GM23338 (cell line): ENCODE results near the gene INTS3. TPM values are rescaled to one million over a fixed set of nuclear protein-coding genes. Genes with fewer than 3 reads are reported as not detected.

Source experiments
- ATAC-seq: fragments of 200-7000 bp; cut with Tn5 transposase; 3 replicates; pipeline ENCODE4 v1.9.1; 2020
- DNase-seq: peaks from one replicate; pipeline ENCODE4 v3.0.0-alpha.2; 2015; ENCODE audit warnings: low spot score
- H2AFZ ChIP-seq: fragments of 200-600 bp; sonication (generic); 2 replicates; pipeline ENCODE4 v1.8.0; 2016; ENCODE audit warnings: antibody characterized with exemption, mild to moderate bottlenecking, moderate library complexity
- H3F3A ChIP-seq: fragments of 200-600 bp; sonication (generic); replicated peaks from 2 replicates; pipeline ENCODE4 v1.8.0; 2017; ENCODE audit warnings: antibody characterized with exemption, mixed run types, low read depth
- H3K27ac ChIP-seq: fragments of 200-600 bp; sonication (generic); 2 replicates; pipeline ENCODE4 v1.6.1; 2016; ENCODE audit warnings: low read depth
- H3K27me3 ChIP-seq: fragments of 200-600 bp; sonication (generic); 2 replicates; pipeline ENCODE4 v1.8.0; 2016; ENCODE audit warnings: mild to moderate bottlenecking, mixed run types, moderate library complexity; ENCODE audit not compliant: insufficient read depth
- H3K36me3 ChIP-seq: fragments of 200-600 bp; sonication (generic); 2 replicates; pipeline ENCODE4 v1.8.0; 2016; ENCODE audit warnings: mild to moderate bottlenecking; ENCODE audit not compliant: insufficient read depth
- H3K4me1 ChIP-seq: fragments of 200-600 bp; sonication (generic); 2 replicates; pipeline ENCODE4 v1.8.0; 2016; ENCODE audit warnings: mild to moderate bottlenecking, moderate library complexity; ENCODE audit not compliant: insufficient read depth
- H3K4me2 ChIP-seq: fragments of 200-600 bp; sonication (generic); 2 replicates; pipeline ENCODE4 v1.7.1; 2017; ENCODE audit warnings: mixed run types
- H3K4me3 ChIP-seq: fragments of 200-600 bp; sonication (generic); 2 replicates; pipeline ENCODE4 v1.6.1; 2016; ENCODE audit warnings: mixed run types
- H3K79me2 ChIP-seq: fragments of 200-600 bp; sonication (generic); replicated peaks from 2 replicates; pipeline ENCODE4 v1.8.0; 2017; ENCODE audit warnings: mild to moderate bottlenecking; ENCODE audit not compliant: insufficient read depth
- H3K9me2 ChIP-seq: fragments of 200-600 bp; sonication (generic); 2 replicates; pipeline ENCODE4 v1.8.0; 2017; ENCODE audit not compliant: insufficient read depth
- H4K20me1 ChIP-seq: fragments of 200-600 bp; sonication (generic); replicated peaks from 2 replicates; pipeline ENCODE4 v1.8.0; 2017; ENCODE audit warnings: mild to moderate bottlenecking; ENCODE audit not compliant: insufficient read depth
- H3K27ac Mint-ChIP-seq: 2 replicates; pipeline ENCODE4 v1.8.0; 2020; ENCODE audit warnings: inconsistent platforms, mild to moderate bottlenecking, moderate library complexity, mixed read lengths
- H3K27me3 Mint-ChIP-seq: 3 replicates; pipeline ENCODE4 v1.8.0; 2022; ENCODE audit warnings: low read depth, mild to moderate bottlenecking, moderate library complexity, mixed read lengths, inconsistent platforms; ENCODE audit not compliant: insufficient read depth, poor library complexity
- H3K36me3 Mint-ChIP-seq: 3 replicates; pipeline ENCODE4 v1.8.0; 2021; ENCODE audit warnings: low read depth, mild to moderate bottlenecking, inconsistent platforms, moderate library complexity, mixed read lengths
- H3K4me1 Mint-ChIP-seq: 3 replicates; pipeline ENCODE4 v1.8.0; 2020; ENCODE audit warnings: mild to moderate bottlenecking, inconsistent platforms, mixed read lengths
- H3K4me3 Mint-ChIP-seq: 3 replicates; pipeline ENCODE4 v1.8.0; 2021; ENCODE audit warnings: moderate library complexity, mild to moderate bottlenecking, inconsistent platforms, mixed read lengths
- H3K9me3 Mint-ChIP-seq: 3 replicates; pipeline ENCODE4 v1.8.0; 2020; ENCODE audit warnings: moderate library complexity, mild to moderate bottlenecking, inconsistent platforms, mixed read lengths
- CREB1 ChIP-seq: fragments of 250-450 bp; sonication (Bioruptor Pico); IDR thresholded peaks from 2 replicates; pipeline ENCODE4 v1.5.0; 2020; ENCODE audit warnings: low read depth, mild to moderate bottlenecking, moderate library complexity
- EZH2 ChIP-seq: fragments of 200-600 bp; sonication (generic); IDR thresholded peaks from one replicate; pipeline ENCODE4 v1.8.0; 2017; ENCODE audit warnings: antibody characterized with exemption, mild to moderate bottlenecking, low read depth; ENCODE audit not compliant: unreplicated experiment
- EZH2phosphoT487 ChIP-seq: fragments of 200-600 bp; sonication (generic); IDR thresholded peaks from one replicate; pipeline ENCODE4 v1.8.1; 2018; ENCODE audit warnings: antibody characterized with exemption; ENCODE audit not compliant: unreplicated experiment
- JUNB ChIP-seq: IDR thresholded peaks from one replicate; pipeline ENCODE4 v1.6.1; 2016; ENCODE audit warnings: antibody characterized with exemption; ENCODE audit not compliant: unreplicated experiment
- NANOG ChIP-seq: IDR thresholded peaks from 2 replicates; pipeline ENCODE4 v1.6.1; 2016; ENCODE audit warnings: antibody characterized with exemption, borderline replicate concordance
- ZNF114 ChIP-seq: fragments of 250-450 bp; sonication (Bioruptor Pico); IDR thresholded peaks from 2 replicates; pipeline ENCODE4 v1.5.0; 2020; ENCODE audit warnings: mild to moderate bottlenecking, moderate library complexity
- ZNF331 ChIP-seq: fragments of 250-450 bp; sonication (Bioruptor Pico); IDR thresholded peaks from 2 replicates; pipeline ENCODE4 v1.5.0; 2020; ENCODE audit warnings: low read depth, mild to moderate bottlenecking, moderate library complexity
- polyA plus RNA-seq: library from polyadenylated mRNA; unstranded; fragments of >200 nt; fragmentation: Nextera tagmentation; extraction: Ambion mirVana; gene quantifications from 2 replicates; pipeline ENCODE4 v1.2.1, GENCODE V29; 2016
- total RNA-seq: library from RNA; depleted of rRNA; stranded (reverse); fragments of >200 nt; shearing (Covaris generic); gene quantifications from 2 replicates; pipeline ENCODE4 v1.2.3, GENCODE V29; 2014
- TF ChIP-seq, protein P1 (sequence below): IDR thresholded peaks from one replicate; pipeline ENCODE4 v1.6.1; 2018; ENCODE audit warnings: antibody characterized with exemption; ENCODE audit not compliant: unreplicated experiment
- TF ChIP-seq, protein P2 (sequence below): IDR thresholded peaks from 2 replicates; pipeline ENCODE4 v1.6.1; 2016; ENCODE audit warnings: antibody characterized with exemption

Gene INTS3
- total and polyA plus RNA-seq, 2 experiments from 2014 or later = 22.7 to 51.3 TPM

- TF ChIP-seq, protein P1, sequence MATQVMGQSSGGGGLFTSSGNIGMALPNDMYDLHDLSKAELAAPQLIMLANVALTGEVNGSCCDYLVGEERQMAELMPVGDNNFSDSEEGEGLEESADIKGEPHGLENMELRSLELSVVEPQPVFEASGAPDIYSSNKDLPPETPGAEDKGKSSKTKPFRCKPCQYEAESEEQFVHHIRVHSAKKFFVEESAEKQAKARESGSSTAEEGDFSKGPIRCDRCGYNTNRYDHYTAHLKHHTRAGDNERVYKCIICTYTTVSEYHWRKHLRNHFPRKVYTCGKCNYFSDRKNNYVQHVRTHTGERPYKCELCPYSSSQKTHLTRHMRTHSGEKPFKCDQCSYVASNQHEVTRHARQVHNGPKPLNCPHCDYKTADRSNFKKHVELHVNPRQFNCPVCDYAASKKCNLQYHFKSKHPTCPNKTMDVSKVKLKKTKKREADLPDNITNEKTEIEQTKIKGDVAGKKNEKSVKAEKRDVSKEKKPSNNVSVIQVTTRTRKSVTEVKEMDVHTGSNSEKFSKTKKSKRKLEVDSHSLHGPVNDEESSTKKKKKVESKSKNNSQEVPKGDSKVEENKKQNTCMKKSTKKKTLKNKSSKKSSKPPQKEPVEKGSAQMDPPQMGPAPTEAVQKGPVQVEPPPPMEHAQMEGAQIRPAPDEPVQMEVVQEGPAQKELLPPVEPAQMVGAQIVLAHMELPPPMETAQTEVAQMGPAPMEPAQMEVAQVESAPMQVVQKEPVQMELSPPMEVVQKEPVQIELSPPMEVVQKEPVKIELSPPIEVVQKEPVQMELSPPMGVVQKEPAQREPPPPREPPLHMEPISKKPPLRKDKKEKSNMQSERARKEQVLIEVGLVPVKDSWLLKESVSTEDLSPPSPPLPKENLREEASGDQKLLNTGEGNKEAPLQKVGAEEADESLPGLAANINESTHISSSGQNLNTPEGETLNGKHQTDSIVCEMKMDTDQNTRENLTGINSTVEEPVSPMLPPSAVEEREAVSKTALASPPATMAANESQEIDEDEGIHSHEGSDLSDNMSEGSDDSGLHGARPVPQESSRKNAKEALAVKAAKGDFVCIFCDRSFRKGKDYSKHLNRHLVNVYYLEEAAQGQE = no peak
- TF ChIP-seq ZNF331 (no peak), ZNF114 (no peak), EZH2phosphoT487 (no peak), NANOG (no peak), CREB1 (CRISPR knock-in tag) (no peak)
- TF ChIP-seq, protein P2, sequence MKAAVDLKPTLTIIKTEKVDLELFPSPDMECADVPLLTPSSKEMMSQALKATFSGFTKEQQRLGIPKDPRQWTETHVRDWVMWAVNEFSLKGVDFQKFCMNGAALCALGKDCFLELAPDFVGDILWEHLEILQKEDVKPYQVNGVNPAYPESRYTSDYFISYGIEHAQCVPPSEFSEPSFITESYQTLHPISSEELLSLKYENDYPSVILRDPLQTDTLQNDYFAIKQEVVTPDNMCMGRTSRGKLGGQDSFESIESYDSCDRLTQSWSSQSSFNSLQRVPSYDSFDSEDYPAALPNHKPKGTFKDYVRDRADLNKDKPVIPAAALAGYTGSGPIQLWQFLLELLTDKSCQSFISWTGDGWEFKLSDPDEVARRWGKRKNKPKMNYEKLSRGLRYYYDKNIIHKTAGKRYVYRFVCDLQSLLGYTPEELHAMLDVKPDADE = no peak
Measured at GRCh38 chr1:153693466-153693865, 34.4 kb upstream of the INTS3 start (continued).

DNA sequence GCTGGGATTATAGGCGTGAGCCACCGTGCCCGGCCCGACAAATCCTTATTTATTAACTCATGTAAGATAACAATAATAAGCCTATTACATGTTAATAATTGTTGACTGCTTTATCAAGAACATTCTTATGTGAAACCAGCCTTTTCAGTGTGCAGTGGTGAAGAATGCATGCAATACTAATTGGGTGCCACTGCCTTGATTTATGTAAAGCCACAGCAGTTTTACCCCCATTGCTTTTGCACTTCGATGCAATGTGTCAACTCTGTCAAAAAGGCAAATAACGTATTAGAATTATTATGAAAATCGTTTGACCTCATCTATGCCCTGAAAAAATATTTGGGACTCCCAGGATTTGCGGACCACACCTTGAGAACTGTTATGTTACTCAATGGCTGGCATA, 31.1 kb upstream of the INTS3 start:
- H3K9me3 Mint-ChIP-seq = no peaks in the 10 kb centered on the region
- Histone ChIP-seq H3K9me2 (no peaks in the 10 kb centered on the region; the same call in 1 of the 2 replicates), H3K27ac (peak overlapping the region; percentile 95; the same call in 1 of the 2 replicates), H2AFZ (peak overlapping the region; percentile 97; the same call in 1 of the 2 replicates), H3K4me2 (peak overlapping the region; percentile 73), H3K27me3 (no peaks in the 10 kb centered on the region), H3K36me3 (no peaks in the 10 kb centered on the region), H3F3A (peaks cover 12% of the 10 kb centered on the region), H3K4me3 (no peak overlapping the region), H4K20me1 (no peaks in the 10 kb centered on the region), H3K4me1 (peaks cover 27% of the 10 kb centered on the region), H3K79me2 (no peaks in the 10 kb centered on the region)
- TF ChIP-seq JUNB (no peak), EZH2 (no peak)
- TF ChIP-seq, protein P1 = no peak
- no peaks in the 10 kb centered on the region; the same call in 2 of the 3 replicates for H3K36me3 Mint-ChIP-seq
- H3K27ac Mint-ChIP-seq = peak overlapping the region; percentile 96
- ATAC-seq = no peak
- DNase-seq = no peak
- peaks cover 11% of the 10 kb centered on the region for H3K27me3 Mint-ChIP-seq
- H3K4me1 Mint-ChIP-seq = peaks cover 27% of the 10 kb centered on the region
- peak overlapping the region; percentile 19; the same call in 1 of the 3 replicates for H3K4me3 Mint-ChIP-seq
